MV-4-11 (cell line): ENCODE measurements around the gene FUCA1.
"Not testable (repeated sequence)": the region's sequence is repeated elsewhere in the genome, so short reads cannot be mapped to it uniquely, and the experiment has no call there.

Experiments used
- DNase-seq: peaks from one replicate; lab custom pipeline; 2025; lab: John Stamatoyannopoulos, UW

Gene FUCA1

DNA sequence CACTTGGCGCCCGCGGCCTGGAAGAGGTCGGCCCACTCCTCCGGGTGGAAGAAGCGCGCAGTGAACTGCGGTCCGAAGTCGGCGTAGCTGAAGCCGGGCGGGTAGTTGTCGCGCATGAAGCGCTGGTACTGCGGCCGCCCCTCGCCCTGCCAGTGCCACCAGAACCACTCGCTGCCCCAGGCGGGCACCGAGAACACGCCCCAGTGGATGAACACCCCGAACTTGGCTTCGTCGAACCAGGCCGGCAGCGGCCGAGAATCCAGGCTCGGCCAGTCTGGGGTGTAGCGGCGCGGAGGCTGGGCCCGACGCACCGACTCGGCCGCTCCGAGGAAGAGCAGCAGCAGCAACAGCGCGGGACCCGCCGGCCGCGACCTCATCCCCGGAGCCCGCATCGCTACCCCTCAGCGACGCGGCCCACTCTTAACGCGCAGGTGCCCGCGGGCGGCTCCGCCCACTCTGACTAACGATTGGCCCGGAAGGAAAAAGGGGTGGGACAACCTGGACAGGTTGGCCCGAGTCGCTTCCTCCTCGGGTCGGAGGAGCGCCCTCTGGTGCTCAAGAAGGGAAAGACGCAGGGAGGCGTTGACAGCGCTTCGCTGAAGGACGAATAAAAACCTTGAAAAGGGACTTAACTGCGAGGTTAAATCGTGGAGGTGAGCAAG is at the start of gene FUCA1:
TSS of gene FUCA1 (minus strand) at position 396 of the 662 bp plus-strand sequence. CDS start at position 392, 4 bp downstream.
- peak; percentile 87 for DNase-seq

- DNase-seq: peak; percentile 96
These were observed 48.4 kb upstream of the FUCA1 start for GRCh38 chr1:23916209-23917131.

GRCh38 chr1:23915466-23915865 is 47.4 kb upstream of the FUCA1 start:
- no peak for DNase-seq

DNA sequence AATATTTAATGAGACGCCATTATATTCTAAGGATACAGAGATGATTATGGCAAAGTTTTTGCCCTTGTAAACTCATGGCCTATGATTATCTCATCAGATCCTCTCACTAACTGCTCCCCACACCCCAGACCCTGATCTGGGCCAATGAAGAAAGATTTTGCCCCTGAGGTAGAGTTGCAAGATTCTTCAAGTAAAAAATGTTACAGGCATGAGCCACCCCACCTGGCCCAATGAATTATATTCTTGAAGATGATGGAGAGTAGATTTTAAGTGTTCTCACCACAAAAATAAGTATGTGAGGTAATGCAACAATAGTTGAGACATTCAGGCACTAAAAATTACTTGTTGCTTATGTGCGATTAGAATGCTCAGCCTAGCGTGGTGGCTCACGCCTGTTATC is 46.8 kb upstream of the FUCA1 start:
- DNase-seq: no peak

DNA sequence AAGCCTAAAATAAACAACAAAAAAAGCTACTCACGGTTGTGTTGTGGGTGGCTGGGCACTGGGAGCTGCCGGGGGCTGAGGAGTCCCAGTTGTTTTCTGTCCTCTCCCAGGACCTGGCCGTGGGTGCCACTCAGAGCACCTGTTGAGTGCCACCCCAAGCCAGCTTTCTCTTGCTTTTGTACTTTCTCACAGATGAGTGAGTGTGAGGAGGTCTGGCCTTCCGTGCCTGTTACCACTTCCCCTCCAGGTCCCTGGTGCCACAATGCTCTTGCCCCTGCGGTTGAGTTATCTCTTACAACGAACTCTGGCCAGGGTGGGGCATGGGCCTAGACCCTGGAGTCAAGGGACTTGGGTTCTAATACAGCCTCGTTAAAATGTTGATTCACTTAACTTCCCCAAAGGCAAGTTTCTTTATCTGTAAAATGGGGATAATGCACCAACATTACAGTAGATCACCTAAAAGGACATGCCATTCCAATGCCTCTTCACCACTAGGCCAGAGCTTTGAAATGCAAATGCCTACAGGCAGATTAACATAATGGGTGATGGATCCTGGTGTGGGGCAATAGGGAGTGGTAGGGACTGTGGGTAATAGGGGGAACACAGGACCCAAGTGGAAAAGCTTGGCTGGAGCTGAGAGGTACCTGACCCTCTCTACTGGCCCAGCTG is 45.3 kb upstream of the FUCA1 start, which contains the start of gene CNR2:
TSS of gene CNR2 (minus strand) at position 151 of the 669 bp plus-strand sequence. CDS start 37,745 bp downstream, outside the sequence.
- peak; percentile 75 for DNase-seq

GRCh38 chr1:23911921-23912320 is 43.8 kb upstream of the FUCA1 start:
- no peak for DNase-seq

- no peak for DNase-seq
These were observed 42.6 kb upstream of the FUCA1 start for GRCh38 chr1:23910553-23911246.

- no peak for DNase-seq
These were observed 42.1 kb upstream of the FUCA1 start for GRCh38 chr1:23910144-23910543.

- peak; percentile 43 for DNase-seq
These were observed 41.3 kb upstream of the FUCA1 start for GRCh38 chr1:23909412-23909811.

GRCh38 chr1:23908453-23909341 is 40.6 kb upstream of the FUCA1 start:
- DNase-seq: peak; percentile 89

- peak; percentile 29 for DNase-seq
These were observed 38.6 kb upstream of the FUCA1 start for GRCh38 chr1:23906731-23907130.

DNA sequence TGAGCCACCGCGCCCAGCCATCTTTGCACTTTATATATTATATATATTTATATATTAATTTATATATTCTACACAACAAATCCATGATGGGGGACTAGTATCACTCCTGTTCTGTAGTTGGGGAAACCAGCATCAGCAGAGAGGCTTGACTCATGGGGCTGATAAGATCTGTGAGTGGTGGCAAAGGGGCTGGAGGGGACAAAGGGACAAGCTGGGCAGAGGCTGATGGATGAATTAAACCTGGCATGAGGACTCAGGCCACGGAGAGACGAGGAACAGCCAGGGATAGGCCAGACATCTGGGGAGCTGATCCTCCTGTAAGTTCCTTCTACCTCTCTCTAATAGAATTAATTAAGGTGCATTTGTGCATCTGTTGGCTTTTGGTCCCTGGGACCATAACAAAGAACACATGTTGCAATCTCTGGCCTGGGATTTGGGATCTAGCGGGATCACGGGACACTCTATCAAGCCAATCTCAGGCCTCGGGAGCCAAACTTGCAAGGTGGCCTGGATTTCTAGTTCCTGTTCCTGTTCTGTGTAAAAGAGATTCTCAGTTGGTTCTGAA is 37.5 kb upstream of the FUCA1 start:
- DNase-seq: no peak

- peak; percentile 45 for DNase-seq
These were observed 36.8 kb upstream of the FUCA1 start for GRCh38 chr1:23904748-23905357.

- no peak for DNase-seq
These were observed 35.7 kb upstream of the FUCA1 start for GRCh38 chr1:23903754-23904153.

- no peak for DNase-seq
These were observed 34.5 kb upstream of the FUCA1 start for GRCh38 chr1:23902321-23903278.

- DNase-seq: not testable (repeated sequence)
These were observed 31.9 kb upstream of the FUCA1 start for GRCh38 chr1:23900017-23900416.

DNA sequence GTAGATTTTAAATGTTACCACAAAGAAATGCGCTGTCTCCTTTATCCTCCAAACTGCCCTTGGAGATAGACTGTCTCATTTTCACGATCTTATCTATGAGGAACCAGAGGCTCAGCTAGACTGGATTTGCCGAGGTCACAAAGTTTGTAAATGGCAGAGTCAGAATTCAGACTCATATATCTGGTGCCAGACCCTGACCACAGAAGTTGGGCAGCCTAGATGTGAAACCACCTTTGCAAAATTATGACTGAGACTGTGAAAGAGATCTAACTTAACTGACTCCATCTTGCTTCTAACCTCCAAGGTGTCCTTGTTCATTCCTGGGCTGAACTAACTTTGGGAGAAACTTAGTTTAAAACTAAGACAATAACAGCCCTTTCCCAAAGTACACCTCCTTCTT is 31.0 kb upstream of the FUCA1 start:
- peak; percentile 80 for DNase-seq

DNA sequence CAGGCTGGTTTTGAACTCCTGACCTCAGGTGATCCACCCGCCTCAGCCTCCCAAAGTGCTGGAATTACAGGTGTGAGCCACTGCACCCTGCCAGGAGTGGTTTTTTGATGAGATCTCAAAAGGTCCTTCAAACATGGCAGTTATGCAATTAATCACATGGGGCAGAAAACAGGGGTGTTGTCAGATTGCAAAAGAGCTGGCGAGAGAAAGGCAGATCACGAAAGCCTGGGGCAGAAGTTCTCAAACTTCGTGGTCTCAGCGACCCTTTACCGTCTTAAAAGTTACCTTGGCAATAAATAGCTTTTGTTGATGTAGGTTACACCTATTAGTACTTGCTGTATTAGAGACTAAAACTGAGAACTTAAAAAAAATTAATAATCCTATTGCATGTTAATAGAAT is 29.0 kb upstream of the FUCA1 start:
- peak; percentile 75 for DNase-seq

GRCh38 chr1:23896491-23896890 is 28.4 kb upstream of the FUCA1 start:
- DNase-seq: peak; percentile 16
